ENCODE data around the gene TBC1D19. TPM values are rescaled to one million over a fixed set of nuclear protein-coding genes. Genes with fewer than 3 reads are reported as not detected.

TBC1D19 gene
- total and polyA plus RNA-seq, 4 donors, result 2.1 to 41.6 (median 8.3) TPM

GRCh38 chr4:26607776-26608175, 23.9 kb downstream of the TBC1D19 start:
- H3K4me1 ChIP-seq (ENCODE audit: control insufficient read depth in 5 of 5, insufficient read depth in 5 of 5, low read length in 5 of 5), result peaks cover 0 to 4% (median 0%) of the 10 kb centered on the region in 5 donors
- no peaks in the 10 kb centered on the region for H3K27me3 ChIP-seq (ENCODE audit: control insufficient read depth in 3 of 3, insufficient read depth in 3 of 3, low read length in 2 of 3)
- WGBS, 2 donors, result 68 to 86% methylated on average over 2 of the region's 2 CpGs
- TF ChIP-seq CTCF (IDR thresholded peaks at IDR 0.05; ENCODE audit: control extremely low read depth, extremely low read depth), result no peak
- H3K27ac ChIP-seq (ENCODE audit: low read depth in 1 of 2, low read length in 1 of 2), result no peak overlapping the region
- H3K36me3 ChIP-seq (ENCODE audit: control insufficient read depth in 4 of 4, insufficient read depth in 4 of 4, low read length in 4 of 4), result no peaks in the 10 kb centered on the region
- no peak for ATAC-seq (ENCODE audit: insufficient read depth, low FRiP score)
- no peaks in the 10 kb centered on the region for H3K9me3 ChIP-seq (ENCODE audit: control insufficient read depth in 4 of 4, insufficient read depth in 3 of 4, low read length in 3 of 4)
- H3K9ac ChIP-seq (ENCODE audit: insufficient read depth in 1 of 2, low read length in 2 of 2), result no peak overlapping the region
- no peak for DNase-seq
- H3K4me3 ChIP-seq, result no peak overlapping the region

- Histone ChIP-seq H3K27ac (ENCODE audit: low read depth in 1 of 2, low read length in 1 of 2) (no peak overlapping the region), H3K4me1 (ENCODE audit: control insufficient read depth in 5 of 5, insufficient read depth in 5 of 5, low read length in 5 of 5) (peaks cover 0 to 4% (median 0%) of the 10 kb centered on the region in 5 donors), H3K27me3 (ENCODE audit: control insufficient read depth in 3 of 3, insufficient read depth in 3 of 3, low read length in 2 of 3) (no peaks in the 10 kb centered on the region), H3K4me3 (no peak overlapping the region), H3K9ac (ENCODE audit: insufficient read depth in 1 of 2, low read length in 2 of 2) (no peak overlapping the region), H3K9me3 (ENCODE audit: control insufficient read depth in 4 of 4, insufficient read depth in 3 of 4, low read length in 3 of 4) (no peaks in the 10 kb centered on the region), H3K36me3 (ENCODE audit: control insufficient read depth in 4 of 4, insufficient read depth in 4 of 4, low read length in 4 of 4) (no peaks in the 10 kb centered on the region)
- no peak for DNase-seq
- no peak for ATAC-seq (ENCODE audit: insufficient read depth, low FRiP score)
- no peak for TF ChIP-seq CTCF (IDR thresholded peaks at IDR 0.05; ENCODE audit: control extremely low read depth, extremely low read depth)
Observed at GRCh38 chr4:26609391-26609790, 25.5 kb downstream of the TBC1D19 start.

- 96 to 99% methylated on average over 2 of the region's 2 CpGs for WGBS, 2 donors
- H3K9ac ChIP-seq (ENCODE audit: insufficient read depth in 1 of 2, low read length in 2 of 2), result no peak overlapping the region
- H3K4me3 ChIP-seq, result no peak overlapping the region
- ATAC-seq (ENCODE audit: insufficient read depth, low FRiP score) (no peak), DNase-seq (no peak)
- H3K4me1 ChIP-seq (ENCODE audit: control insufficient read depth in 5 of 5, insufficient read depth in 5 of 5, low read length in 5 of 5), result peaks cover 0 to 4% (median 0%) of the 10 kb centered on the region in 5 donors
- no peak for TF ChIP-seq CTCF (IDR thresholded peaks at IDR 0.05; ENCODE audit: control extremely low read depth, extremely low read depth)
- H3K27me3 ChIP-seq (ENCODE audit: control insufficient read depth in 3 of 3, insufficient read depth in 3 of 3, low read length in 2 of 3), result no peaks in the 10 kb centered on the region
- no peak overlapping the region for H3K27ac ChIP-seq (ENCODE audit: low read depth in 1 of 2, low read length in 1 of 2)
- H3K36me3 ChIP-seq (ENCODE audit: control insufficient read depth in 4 of 4, insufficient read depth in 4 of 4, low read length in 4 of 4), result no peaks in the 10 kb centered on the region
- H3K9me3 ChIP-seq (ENCODE audit: control insufficient read depth in 4 of 4, insufficient read depth in 3 of 4, low read length in 3 of 4), result no peaks in the 10 kb centered on the region
Observed at GRCh38 chr4:26609868-26610267, 26.0 kb downstream of the TBC1D19 start.

- Histone ChIP-seq H3K4me1 (ENCODE audit: control insufficient read depth in 5 of 5, insufficient read depth in 5 of 5, low read length in 5 of 5) (peaks cover 0 to 4% (median 0%) of the 10 kb centered on the region in 5 donors), H3K9ac (ENCODE audit: insufficient read depth in 1 of 2, low read length in 2 of 2) (no peak overlapping the region), H3K4me3 (no peak overlapping the region), H3K9me3 (ENCODE audit: control insufficient read depth in 4 of 4, insufficient read depth in 3 of 4, low read length in 3 of 4) (no peaks in the 10 kb centered on the region), H3K27ac (ENCODE audit: low read depth in 1 of 2, low read length in 1 of 2) (no peak overlapping the region), H3K27me3 (ENCODE audit: control insufficient read depth in 3 of 3, insufficient read depth in 3 of 3, low read length in 2 of 3) (no peaks in the 10 kb centered on the region), H3K36me3 (ENCODE audit: control insufficient read depth in 4 of 4, insufficient read depth in 4 of 4, low read length in 4 of 4) (peaks cover 0 to 4% (median 0%) of the 10 kb centered on the region in 4 donors)
- peak in 1 of 3 donors; percentile 12 for DNase-seq
- no peak for TF ChIP-seq CTCF (IDR thresholded peaks at IDR 0.05; ENCODE audit: control extremely low read depth, extremely low read depth)
- no peak for ATAC-seq (ENCODE audit: insufficient read depth, low FRiP score)
Observed at GRCh38 chr4:26611372-26611771, 27.5 kb downstream of the TBC1D19 start.
